ENCODE data around the gene MARCHF11.

Gene MARCHF11

DNA sequence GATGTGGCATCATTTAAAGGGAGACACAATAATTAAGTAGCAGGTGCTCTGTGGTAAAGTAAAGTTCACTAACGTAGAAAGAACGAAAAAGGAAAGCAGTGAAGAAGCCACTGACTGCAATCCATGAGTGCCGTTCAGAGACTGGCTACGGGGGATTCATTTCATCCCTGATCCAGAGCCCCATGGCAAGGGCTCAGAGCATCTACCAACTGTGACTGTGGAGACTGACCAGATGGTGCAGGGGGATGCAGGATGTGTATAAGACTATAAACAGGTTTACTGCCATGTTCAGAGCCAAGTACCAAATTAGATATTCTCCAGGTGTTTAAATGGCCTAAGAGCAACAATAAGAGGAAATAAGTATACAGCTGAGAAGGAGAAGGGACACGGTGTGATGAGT, 47.7 kb downstream of the MARCHF11 start:
- DNase-seq (ENCODE audit: low read depth in 2 of 2): no peak

DNA sequence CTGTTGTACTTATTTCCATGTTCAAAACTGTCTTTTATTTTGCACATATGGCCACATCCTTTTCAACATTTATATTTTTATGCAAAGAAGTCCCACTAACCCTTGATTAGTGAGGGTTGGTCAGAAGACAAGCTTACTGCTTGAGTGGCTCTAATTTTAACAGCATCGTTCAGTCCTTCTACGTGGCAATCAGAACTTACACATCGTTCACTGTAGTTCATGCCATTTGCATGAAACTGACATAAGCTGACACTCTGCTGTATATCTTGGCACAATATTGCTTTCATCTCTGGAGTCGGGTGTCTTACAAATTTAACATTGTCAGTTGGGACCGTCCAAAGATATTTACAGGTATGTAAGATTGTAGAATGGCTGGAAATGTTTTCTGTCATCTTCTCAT, 50.6 kb downstream of the MARCHF11 start:
- no peak for DNase-seq (ENCODE audit: low read depth in 2 of 2)

DNA sequence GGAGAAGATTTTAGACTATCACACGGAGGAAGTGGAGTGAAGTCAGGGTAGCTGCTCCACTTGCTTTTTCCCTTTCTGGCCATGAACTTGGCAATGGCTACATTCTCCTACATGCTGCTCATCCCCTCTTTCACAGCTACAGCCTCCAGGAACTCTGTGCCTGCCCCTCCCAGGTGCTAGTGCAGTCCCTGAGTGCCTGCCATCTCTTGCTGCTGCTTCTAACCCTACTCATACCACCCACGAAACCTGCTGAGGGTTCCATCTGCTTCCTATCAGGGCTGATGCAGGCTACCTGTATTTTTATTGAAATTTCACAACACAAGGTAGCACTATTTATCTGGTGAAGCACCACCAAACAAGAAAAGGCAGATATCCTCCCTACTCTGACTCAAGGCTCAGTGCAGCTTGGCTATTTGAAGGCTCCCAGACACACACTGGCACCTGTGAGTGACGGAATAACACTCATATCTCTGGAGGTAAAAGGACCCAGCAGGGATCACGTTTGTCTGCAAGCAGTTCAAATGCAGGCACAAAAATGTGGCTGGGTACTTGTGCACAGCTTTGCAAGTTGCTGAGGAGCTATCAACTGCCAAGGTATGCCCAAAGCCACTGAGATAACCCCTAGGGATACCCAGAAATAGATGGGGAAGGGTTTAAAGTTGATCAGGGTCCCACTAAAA, 51.6 kb downstream of the MARCHF11 start:
- no peak for DNase-seq (ENCODE audit: low read depth in 2 of 2)

DNA sequence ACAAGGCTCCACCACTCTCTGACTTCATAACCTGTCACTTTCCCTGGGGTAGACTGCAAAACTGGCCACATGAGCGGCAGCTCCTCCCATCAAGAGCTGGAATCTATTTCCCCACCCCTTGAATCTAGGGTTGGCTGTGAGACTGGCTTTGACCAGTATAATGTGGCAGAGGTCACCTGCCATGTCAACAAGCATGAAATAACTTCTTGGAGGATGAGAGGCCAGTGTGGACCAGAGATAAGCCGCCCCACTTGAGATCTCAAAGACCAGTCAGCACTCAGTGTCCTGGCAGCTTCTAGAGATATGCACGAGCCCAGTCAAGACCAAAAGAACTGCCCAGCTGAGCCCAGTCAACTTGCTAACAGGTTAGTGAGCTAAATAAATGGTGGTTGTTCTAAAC, 59.0 kb downstream of the MARCHF11 start:
- DNase-seq (ENCODE audit: low read depth in 2 of 2): no peak

DNA sequence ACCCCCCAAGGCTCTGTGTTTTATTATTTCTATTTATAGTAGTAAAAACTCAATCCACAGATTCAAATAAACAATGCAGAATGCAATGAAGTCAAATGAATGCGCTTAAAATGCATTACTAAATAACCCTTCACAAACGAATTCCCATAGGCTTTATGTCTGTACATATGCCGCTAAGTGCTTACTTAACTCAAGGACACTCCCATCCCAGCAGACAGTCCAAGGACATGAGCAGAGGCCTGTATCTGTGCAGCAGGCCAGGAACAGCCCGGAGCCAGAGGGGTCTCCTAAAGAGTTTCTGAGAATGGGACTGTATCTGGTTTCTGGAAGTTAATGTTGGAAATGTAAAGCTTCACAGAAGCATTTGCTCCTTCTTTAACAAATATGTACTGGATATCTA, 59.8 kb downstream of the MARCHF11 start:
- no peak for DNase-seq (ENCODE audit: low read depth in 2 of 2)

DNA sequence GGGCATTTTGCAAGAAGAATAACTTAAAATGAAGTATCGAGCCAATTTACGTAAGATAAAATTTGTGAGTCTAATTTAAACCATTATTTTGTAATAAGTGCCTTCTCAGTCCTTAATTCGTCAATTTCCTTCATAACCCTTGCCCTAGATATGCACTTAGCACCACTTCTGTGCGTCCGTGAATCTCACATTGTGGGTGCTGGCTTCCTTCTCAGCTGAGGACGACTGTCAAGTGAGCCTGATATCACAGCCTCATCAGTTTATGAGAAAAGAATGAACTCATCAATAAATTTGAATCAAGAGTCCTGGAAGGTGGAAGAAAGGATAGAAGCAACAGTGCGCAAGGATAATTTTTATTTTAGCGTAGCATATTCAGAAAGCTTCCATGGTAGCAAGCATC, 64.5 kb downstream of the MARCHF11 start:
- no peak for DNase-seq (ENCODE audit: low read depth in 2 of 2)

DNA sequence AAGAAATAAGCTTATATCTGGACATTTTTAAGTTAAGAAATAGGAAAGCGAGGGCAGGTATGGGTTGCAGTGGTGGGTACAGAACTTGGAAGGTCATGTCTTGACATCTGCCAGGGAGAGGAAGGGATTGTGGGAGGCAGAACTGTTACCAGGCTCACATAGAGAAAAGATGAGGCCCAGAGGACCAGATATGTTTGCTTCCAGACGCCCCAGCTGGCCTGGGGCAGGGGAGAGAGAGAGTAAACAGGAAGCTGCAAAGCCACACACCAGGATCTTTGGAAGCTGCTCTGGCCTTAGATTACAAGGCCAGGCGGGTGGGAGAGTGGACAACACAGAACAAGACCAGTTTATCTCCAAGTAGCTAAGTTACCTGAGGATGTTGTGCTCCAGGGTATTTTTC, 71.2 kb downstream of the MARCHF11 start:
- DNase-seq (ENCODE audit: low read depth in 2 of 2): no peak

DNA sequence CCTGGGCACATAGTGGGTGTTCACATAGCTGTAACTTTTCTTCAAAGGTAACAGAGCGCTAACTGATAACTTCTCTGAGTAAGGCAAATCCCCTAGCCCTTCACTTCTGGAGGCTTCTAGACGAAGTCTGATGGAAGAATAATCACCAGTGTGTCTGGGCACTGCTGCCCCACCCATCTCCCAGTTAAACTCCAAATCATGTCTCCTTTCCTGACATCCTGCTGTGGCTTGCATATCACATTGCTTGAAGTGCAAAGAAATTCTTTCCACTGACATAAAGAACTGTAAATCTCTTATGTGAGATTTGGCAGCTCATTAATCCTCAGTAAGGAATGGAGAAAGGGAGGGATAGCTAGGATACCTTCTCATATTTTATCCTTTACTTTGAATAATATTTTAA, 74.6 kb downstream of the MARCHF11 start:
- no peak for DNase-seq (ENCODE audit: low read depth in 2 of 2)

DNA sequence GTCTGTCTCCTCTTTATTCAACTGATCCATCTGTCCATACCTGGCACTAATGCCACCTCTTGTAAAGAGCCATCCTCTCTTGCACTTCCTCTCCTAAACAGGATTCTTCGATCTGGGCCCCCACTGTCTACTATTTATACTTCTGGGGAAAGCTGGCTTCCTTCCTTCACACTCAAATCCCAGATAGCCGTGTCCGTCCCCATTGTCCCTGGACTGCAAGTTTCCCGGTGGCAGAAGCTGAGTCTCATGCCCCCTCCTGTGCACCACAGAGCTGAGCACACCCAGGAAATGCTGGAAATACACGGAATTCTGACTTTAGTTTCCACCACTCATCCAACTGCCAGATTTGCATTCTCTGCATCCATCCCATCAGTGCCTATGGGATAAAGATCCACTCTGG, 84.0 kb downstream of the MARCHF11 start:
- no peak for DNase-seq (ENCODE audit: low read depth in 2 of 2)

DNA sequence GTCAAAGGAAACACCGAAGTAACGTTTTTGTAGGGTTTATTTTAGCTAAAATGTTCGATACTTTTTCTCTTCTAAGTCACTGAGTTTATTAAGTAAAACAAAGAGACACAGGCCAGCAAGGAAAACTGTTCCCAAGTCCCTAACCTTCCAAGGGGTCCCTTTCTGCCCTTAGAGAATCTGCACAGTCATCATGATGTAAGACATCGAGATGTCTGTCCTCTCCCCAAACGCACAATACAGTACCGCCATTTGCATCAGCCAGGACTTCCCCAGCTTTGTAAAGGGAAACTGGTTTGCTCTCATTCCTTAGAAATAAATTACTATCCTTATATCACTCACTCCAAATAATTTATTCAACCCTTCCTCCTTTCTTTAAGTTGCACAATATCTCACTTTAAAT, 89.3 kb downstream of the MARCHF11 start:
- DNase-seq (ENCODE audit: low read depth in 2 of 2): no peak

DNA sequence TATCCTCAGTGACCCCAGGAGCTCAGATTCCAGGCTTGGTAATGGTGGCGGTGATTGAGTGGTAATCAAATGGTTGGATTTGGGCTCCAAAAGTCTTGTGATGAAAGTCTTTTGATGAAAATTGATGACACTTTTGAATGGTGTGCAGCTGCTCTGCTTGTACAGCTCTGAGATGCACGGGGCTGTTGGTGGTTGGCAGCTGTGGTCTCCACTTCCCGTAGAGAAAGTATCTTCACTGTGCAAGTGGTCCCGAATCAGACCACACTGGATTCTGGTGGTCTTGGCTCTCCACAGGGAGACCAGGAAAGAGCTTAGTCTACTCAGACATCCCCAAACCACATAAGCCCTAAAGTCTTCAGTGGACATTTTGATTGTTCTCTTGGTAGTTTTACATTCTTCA, 96.6 kb downstream of the MARCHF11 start:
- DNase-seq (ENCODE audit: low read depth in 2 of 2): no peak

DNA sequence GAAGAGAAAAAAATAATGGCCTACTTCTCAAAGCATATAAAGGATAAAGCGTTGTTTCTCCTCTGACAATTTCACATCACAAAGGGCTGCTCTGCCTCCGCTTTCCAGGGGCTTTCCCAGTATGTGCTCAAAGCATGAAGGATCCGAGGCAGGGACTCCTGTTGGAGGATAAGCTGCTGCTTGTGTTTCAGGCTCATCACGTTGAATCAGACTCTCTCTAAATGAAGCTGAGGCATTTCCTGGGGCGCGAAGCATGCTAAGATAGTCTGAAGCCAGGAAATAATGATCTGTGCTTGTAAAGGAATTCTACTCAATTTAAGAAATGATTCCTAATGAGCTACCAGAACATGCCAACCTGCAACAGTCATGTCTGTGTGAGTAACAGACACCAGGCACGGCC, 97.5 kb downstream of the MARCHF11 start:
- no peak for DNase-seq (ENCODE audit: low read depth in 2 of 2)

DNA sequence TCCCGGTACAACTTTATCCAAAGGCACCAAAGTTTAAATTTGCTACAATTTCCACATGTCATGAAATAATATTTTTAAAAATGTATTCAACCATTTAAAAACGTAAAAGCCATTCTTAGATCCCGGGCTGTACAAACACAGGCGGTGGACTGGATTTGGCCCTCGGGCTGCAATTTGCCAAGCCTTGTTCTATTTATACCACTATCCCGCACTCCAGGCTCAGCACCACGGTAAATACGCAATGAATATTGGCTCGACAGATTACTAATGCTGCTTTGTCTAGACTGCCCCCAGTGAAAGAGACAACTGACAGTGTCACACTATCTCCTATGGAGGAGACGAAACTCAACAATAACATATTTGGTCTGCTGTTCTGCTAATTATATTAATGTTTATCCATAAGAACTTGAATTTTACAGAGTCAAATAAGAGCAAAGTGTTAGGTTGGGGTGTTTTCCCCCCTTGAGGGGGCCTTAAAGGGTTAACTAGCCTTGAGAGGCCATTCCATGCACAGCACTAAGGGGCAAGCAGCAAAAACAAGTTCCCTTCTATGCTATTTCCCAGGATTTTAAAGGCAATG, 98.1 kb downstream of the MARCHF11 start:
- no peak for DNase-seq (ENCODE audit: low read depth in 2 of 2)

DNA sequence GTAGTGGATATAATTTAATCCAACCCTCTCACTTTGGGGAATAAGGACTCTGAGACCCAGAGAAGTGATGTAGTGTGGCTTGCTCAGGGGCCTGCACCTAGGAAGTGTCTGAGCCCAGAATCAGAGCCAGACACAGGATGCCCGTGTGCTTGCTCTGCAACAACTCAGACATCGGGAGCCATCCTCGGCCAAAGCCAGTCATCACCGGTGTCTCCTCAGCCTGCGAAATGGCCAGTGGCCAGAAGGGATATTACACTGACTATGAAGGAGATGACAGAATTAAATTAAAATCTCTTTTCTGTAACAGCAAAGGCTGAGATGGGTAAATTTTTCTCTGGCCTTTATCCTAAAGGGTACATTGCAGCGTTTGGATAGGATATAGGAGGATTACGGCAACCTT, 102.9 kb downstream of the MARCHF11 start:
- DNase-seq (ENCODE audit: low read depth in 2 of 2): no peak

DNA sequence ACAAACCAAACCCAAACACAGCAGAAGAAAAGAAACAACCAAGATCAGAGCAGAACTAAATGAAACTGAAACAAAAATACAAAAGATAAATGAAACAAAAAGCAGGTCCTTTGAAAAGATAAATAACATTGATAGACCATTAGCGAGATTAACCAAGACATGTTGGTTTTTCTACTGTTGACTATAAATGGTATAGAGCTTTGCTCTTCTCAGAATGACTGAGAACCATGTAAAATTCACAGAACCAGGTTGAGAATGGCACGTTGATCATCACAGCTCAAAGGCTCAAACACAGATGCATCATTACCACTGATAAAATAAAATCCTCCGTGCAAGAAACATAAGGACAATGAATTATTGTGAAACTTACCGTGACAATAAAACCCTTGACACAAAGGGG, 105.2 kb downstream of the MARCHF11 start:
- DNase-seq (ENCODE audit: low read depth in 2 of 2): no peak

DNA sequence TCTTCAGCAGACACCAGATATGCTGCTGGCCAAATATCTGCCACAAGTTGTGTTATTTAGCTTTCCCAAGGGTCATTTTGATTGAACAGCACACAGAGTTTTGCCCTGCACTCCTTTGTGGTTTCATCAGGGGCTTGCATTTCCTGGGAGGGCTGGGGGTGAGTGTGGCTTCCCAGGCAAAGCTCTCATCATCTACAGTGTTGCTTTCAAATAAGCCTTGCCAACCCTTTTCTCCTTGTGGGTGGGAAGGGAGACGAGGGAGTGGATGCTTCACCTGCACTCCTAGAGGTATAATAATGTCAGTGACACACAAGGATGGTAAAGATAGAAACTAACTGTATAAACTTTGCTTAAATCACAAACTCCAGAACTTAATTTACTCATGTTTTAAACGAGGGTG, 107.0 kb downstream of the MARCHF11 start:
- DNase-seq (ENCODE audit: low read depth in 2 of 2): no peak

DNA sequence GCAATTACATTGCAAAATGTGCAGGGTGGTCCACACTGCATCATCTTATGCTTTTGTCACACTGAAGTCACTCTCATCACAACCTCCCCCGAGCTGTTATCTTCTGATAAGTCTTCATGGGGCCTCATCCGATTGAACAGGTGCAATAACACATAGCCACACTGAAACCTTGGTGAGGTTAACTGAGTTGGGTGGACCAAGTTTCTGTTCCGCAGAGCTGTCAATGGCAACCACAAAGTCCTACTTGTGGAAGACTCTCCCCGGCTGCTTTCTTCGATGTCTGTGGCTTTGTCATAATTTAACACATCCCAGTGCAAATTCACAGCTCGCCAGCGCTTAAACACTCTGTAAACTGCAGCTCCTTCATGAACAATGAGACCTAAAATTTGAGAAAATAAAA, 112.2 kb downstream of the MARCHF11 start:
- DNase-seq (ENCODE audit: low read depth in 2 of 2): no peak

DNA sequence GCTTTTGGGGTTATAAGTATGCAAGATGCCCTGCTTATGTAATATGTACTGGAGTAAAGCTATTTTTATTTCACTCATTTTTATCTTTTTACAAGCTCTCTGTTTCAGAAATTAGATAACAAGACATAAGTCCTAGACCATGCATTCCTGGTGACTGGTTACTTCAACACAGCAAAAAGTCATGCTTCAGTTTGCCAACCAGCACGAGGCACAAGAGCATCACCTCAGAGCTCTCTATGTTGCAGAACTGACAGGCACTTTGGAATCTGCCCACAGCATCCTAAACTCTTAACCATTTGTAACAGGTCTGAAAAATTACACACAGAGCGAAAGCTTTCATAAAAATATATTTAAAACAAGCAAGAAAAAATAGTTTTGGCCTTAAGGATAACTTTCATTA, 112.8 kb downstream of the MARCHF11 start:
- DNase-seq (ENCODE audit: low read depth in 2 of 2): no peak

DNA sequence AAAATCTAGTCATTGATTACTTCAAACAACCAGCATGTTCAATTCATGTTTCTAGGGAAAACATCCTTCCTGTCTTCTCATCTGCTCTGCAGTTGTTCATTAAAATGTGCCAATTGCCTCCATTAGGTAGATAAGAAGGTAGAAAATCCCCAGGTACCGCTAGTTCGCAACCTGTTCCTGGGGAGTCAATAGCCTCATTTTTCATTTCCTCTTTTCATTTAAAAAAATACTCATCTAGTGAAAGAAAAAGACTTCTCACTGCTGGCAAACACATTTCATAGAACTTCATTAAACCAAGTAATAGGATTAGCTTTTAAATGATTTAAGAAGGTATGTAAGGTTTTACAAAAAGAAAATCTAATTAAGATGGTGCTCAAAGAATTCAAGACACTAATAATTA, 113.3 kb downstream of the MARCHF11 start:
- no peak for DNase-seq (ENCODE audit: low read depth in 2 of 2)

DNA sequence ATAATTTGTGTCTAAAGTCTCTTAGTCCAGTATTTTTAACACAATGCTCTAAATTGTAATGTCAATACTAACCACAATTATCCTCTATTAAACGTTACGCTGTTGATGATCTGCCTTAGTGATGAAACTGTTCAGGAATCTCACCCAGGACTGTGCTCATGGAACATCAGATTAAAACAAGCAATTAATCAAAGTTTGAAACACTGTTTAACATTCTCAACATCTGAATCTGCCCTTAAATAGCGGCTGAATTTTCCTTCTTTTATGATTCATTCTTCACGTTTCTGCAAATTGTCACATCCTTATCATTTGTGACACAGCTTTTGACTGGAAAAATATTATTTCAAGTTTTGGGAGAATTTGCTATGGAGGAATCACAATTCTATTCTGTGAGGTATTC, 113.8 kb downstream of the MARCHF11 start:
- no peak for DNase-seq (ENCODE audit: low read depth in 2 of 2)

DNA sequence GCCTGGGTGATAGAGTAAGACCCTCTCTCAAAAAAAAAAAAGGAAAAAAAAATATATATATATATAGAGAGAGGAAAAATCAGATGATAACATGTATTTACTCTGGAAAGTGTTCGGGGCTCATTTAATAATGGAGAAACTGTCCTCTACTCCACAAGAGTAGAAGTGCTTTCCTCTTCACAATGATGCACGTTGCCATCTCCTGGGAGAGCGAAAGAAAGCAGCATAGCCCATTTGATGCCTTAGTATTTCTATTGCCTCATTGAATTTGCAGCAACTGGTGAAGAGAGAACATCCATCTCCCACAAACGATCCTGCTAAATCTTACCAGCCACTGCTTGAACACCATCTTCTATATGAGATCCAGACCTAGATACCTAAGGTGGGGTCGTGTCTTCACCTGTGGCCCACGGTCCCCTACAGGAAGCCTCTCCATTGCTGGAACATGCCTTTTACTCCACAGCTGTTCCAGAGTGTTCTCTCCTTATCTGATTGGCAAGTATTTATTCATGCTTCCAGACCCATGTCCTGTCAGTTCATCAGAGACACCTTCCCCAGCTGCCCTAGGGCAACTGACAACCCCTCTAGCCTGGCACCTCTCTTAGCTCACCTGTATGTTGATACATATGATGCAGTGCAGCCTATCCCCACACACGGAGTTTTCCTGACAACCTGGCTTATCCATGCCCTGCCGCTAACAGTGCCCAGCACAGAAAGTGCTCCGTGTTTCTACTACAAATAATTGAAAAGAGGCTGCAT, 115.3 kb downstream of the MARCHF11 start:
- no peak for DNase-seq (ENCODE audit: low read depth in 2 of 2)

DNA sequence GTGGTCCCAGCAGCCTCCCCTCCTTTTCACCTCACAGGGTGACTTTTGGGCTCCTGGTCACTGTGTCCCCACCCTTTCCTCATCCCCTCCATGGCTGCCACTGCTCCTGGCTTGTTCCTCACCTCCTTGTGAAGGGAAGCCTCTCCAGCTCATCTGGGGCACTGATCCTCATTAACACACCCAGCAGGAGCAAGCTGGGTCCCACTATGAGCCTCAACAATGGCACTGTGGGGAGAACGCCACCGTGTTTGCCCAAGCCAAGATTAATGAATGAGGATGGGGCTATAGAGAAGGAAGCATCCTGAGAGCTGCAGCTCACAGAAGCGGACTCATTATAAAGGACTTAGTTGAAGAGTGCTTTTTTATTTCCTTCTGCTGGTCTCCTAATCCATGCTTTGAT, 118.4 kb downstream of the MARCHF11 start:
- DNase-seq (ENCODE audit: low read depth in 2 of 2): no peak

DNA sequence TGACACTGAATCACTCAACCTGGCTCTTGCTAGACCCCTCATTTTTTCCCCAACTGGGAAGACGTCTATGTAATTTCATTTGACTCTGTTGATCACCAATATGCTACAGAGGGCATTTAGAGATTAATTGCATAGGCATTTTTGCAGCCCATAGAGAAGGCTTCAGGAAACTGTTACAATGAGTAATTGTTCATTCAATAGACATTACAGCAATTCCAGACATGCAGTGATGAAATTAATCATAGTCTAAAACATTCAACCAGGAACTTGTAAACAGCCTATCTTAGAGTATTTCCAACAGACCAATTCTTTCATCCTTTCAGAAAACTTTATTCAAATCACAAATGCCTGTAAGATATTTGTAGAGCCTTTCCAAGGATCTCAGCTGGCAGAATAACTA, 122.3 kb downstream of the MARCHF11 start:
- DNase-seq (ENCODE audit: low read depth in 2 of 2): peak in 1 of 2 experiments; percentile 17

All from fibroblast of skin of left biceps (primary cell).